ENCODE results near the gene CCDC197.

CCDC197 gene

GRCh38 chr14:94045101-94045500, 48.0 kb downstream of the CCDC197 start:
- ATAC-seq (ENCODE audit: low read depth): no peak
- TF ChIP-seq CTCF (IDR thresholded peaks at IDR 0.05; ENCODE audit: poor library complexity, severe bottlenecking): no peak
- DNase-seq (ENCODE audit: low spot score): peak; percentile 32
- no peaks in the 10 kb centered on the region for H3K27me3 ChIP-seq (ENCODE audit: insufficient read depth, poor library complexity, severe bottlenecking)
- no peak overlapping the region for H3K4me3 ChIP-seq (ENCODE audit: severe bottlenecking)
- H3K4me1 ChIP-seq (ENCODE audit: insufficient read depth, poor library complexity, severe bottlenecking): no peaks in the 10 kb centered on the region
- H3K36me3 ChIP-seq (ENCODE audit: low read depth): peaks cover 38% of the 10 kb centered on the region
- no peaks in the 10 kb centered on the region for H3K9me3 ChIP-seq (ENCODE audit: severe bottlenecking)
- H3K27ac ChIP-seq (ENCODE audit: poor library complexity, severe bottlenecking): no peak overlapping the region

GRCh38 chr14:94045563-94046345, 48.7 kb downstream of the CCDC197 start:
- Histone ChIP-seq H3K4me1 (ENCODE audit: insufficient read depth, poor library complexity, severe bottlenecking) (no peaks in the 10 kb centered on the region), H3K9me3 (ENCODE audit: severe bottlenecking) (no peaks in the 10 kb centered on the region), H3K36me3 (ENCODE audit: low read depth) (peaks cover 45% of the 10 kb centered on the region), H3K27ac (ENCODE audit: poor library complexity, severe bottlenecking) (no peak overlapping the region), H3K27me3 (ENCODE audit: insufficient read depth, poor library complexity, severe bottlenecking) (no peaks in the 10 kb centered on the region), H3K4me3 (ENCODE audit: severe bottlenecking) (no peak overlapping the region)
- DNase-seq (ENCODE audit: low spot score) (peak; percentile 54), ATAC-seq (ENCODE audit: low read depth) (no peak)
- TF ChIP-seq CTCF (IDR thresholded peaks at IDR 0.05; ENCODE audit: poor library complexity, severe bottlenecking): no peak

- DNase-seq (ENCODE audit: low spot score) (peak; percentile 53), ATAC-seq (ENCODE audit: low read depth) (no peak)
- H3K9me3 ChIP-seq (ENCODE audit: severe bottlenecking): no peaks in the 10 kb centered on the region
- TF ChIP-seq CTCF (IDR thresholded peaks at IDR 0.05; ENCODE audit: poor library complexity, severe bottlenecking): no peak
- peaks cover 55% of the 10 kb centered on the region for H3K36me3 ChIP-seq (ENCODE audit: low read depth)
- no peaks in the 10 kb centered on the region for H3K4me1 ChIP-seq (ENCODE audit: insufficient read depth, poor library complexity, severe bottlenecking)
- no peak overlapping the region for H3K4me3 ChIP-seq (ENCODE audit: severe bottlenecking)
- no peaks in the 10 kb centered on the region for H3K27me3 ChIP-seq (ENCODE audit: insufficient read depth, poor library complexity, severe bottlenecking)
- no peak overlapping the region for H3K27ac ChIP-seq (ENCODE audit: poor library complexity, severe bottlenecking)
These were observed 49.7 kb downstream of the CCDC197 start for GRCh38 chr14:94046696-94047250.

- Histone ChIP-seq H3K27ac (ENCODE audit: poor library complexity, severe bottlenecking) (no peak overlapping the region), H3K9me3 (ENCODE audit: severe bottlenecking) (no peaks in the 10 kb centered on the region), H3K36me3 (ENCODE audit: low read depth) (peaks cover 63% of the 10 kb centered on the region), H3K4me3 (ENCODE audit: severe bottlenecking) (no peak overlapping the region), H3K27me3 (ENCODE audit: insufficient read depth, poor library complexity, severe bottlenecking) (no peaks in the 10 kb centered on the region), H3K4me1 (ENCODE audit: insufficient read depth, poor library complexity, severe bottlenecking) (no peaks in the 10 kb centered on the region)
- no peak for TF ChIP-seq CTCF (IDR thresholded peaks at IDR 0.05; ENCODE audit: poor library complexity, severe bottlenecking)
- DNase-seq (ENCODE audit: low spot score) (no peak), ATAC-seq (ENCODE audit: low read depth) (no peak)
These were observed 50.5 kb downstream of the CCDC197 start for GRCh38 chr14:94047581-94047980.
